HPDE6-E6E7 (cell line): ENCODE data around the gene SLC22A3.
A peak's percentile ranks its signal among the peaks of the same experiment; 100 is the strongest.
"Not testable (repeated sequence)": the region's sequence is repeated elsewhere in the genome, so short reads cannot be mapped to it uniquely, and the experiment has no call there.

ENCODE experiments used
- DNase-seq: peaks from one replicate; pipeline ENCODE4 v3.0.0; 2011; ENCODE audit warnings: missing footprints; ENCODE audit errors: extremely low spot score

The SLC22A3 gene

GRCh38 chr6:160348223-160349019 lies at the start of gene SLC22A3:
Gene SLC22A3, plus strand, starts transcription at chr6:160348378. Its CDS starts 42 bp downstream, at chr6:160348420.
- DNase-seq = peak; percentile 28

DNA sequence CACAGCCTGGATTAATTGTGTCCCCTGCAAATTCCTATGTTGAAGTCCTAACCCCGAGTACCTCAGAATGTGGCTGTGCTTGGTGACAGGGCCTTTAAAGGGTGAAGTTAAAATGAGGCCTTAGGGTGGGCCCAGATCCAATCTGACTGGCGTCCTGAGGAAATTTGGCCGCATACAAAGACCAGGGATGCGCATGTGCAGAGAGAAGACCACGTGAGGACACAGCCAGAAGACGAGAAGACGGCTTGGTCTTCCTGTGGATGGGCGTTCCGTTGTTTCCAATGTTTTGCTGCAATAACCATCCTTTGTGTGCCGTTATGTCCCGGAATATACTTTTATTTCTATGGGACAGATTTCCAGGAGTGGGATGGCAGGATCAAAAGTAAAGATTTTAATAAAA lies 48.6 kb upstream of the SLC22A3 start:
- DNase-seq = no peak

DNA sequence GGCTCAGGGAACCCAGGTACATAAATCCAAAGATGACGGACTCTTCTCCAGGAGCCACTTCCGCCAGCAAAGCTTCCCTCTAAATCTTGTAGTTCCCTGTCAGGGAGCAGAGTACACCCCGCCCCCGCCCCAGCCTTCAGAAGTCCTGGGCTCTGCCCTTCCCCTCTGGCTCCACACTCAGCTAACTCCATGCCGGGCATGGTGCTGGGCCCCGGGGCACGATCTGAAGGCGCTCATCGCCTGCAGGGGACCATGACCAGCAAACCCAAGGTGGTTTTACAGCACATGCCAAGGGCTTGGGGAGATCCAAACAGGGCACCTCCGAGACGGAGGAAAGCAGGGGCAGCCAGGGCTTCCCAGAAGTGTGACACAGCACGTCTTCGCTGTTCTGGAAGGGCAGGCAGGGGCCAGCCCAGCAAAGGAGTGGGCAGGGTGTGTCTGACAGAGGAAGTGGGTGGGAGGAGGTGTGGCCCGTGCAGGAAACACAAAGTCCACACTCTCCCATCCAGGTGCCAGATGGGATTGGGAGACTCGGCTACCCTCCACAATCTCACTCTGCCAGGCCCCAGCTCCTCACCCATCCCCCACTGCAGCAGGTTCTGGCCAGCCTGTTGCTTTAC lies 48.0 kb upstream of the SLC22A3 start:
- DNase-seq = peak; percentile 71

GRCh38 chr6:160301339-160301738 lies 46.8 kb upstream of the SLC22A3 start:
- no peak for DNase-seq

DNA sequence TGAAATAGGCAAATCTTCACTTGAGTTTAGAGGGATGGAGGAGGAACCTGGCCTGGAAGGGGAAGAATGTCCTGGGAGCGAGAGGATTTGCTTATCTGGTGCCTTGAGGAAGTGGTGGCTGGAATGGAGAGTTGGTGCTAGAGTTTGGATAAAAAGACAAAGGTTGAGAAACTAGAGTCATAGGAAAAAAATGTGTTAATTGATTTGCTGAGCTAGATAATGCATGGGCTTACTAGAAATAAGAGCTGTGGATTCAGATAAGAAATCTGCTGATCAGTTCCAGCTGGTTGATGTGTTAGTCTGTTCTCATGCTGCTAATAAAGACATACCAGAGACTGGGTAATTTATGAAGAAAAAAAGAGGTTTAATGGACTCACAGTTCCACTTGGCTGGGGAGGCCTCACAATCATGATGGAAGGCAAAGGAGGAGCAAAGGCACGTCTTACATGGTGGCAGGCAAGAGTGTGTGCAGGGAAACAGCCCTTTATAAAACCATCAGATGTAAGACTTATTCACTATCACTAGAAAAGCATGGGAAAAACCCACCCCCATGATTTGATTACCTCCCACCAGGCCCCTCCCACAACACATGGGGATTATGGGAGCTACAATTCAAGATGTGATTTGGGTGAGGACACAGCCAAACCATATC lies 45.6 kb upstream of the SLC22A3 start:
- DNase-seq = not testable (repeated sequence)

DNA sequence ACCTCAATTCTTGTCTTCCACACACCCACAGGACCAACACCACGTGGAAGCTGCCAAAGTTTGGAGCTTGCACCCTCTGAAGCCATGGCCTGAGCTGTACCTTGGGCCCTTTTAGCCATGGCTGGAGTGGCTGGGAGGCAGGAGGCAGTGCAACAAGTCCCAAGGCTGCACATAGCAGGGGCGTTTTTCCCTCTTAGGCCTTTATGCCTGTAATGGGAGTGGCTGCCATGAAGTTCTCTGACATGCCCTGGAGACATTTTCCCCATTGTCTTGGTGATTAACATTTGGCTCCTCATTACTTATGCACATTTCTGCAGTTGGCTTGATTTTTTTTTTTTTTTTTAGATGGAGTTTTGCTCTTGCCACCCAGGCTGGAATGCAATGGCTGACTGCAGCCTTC lies 44.4 kb upstream of the SLC22A3 start:
- DNase-seq = no peak

DNA sequence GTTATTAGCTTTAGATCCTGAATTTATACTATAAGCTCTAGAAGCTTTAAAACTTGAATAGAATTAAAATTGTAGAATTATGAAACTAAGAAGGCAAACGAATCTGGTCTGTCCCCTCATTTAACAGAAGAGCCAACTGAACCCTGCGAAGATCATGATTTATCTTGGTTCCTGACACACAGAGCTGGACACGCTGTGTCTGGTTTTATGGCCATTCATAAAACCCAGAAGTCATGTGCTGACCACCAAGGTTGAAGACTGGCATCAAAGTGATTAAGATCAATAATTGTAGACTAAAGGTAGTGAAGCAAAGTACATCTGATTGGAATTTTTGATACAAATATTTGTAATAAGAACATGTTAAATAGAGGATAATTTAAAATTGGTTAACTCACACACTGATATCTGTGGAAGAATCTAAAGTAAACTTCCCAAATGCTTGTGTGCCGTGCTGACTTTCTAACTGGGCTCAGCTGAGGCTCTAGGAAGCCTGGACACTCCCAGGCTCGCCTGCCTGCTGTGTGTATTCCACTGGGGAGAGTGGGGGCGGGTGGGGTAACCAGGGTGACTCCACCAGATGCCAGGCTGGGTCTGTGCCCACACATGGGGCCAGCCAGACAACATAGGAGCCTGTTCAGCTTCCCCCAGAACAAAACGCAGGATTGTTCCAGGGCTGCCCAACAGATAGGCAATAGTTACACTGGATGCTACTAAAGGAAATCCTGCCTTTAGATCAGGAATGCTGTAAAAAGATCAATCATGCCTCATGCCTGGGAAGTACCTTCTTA lies 42.1 kb upstream of the SLC22A3 start:
- DNase-seq = no peak

DNA sequence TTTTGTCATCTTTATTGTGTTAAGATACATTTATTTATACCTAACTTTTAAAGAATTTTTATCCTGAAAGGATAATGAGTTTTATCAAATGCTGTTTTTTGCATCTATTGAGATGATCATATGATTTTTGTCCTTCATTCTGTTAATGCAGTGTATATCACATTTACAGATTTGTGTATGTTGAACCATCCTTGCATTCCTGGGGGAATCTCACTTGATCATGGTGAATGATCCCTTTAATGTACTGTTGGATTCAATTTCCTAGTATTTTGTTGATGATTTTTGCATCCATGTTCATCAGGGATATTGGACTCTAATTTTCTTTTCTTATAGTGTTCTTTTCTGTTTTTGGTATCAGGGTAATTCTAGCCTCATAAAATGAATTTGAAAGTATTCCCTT lies 38.5 kb upstream of the SLC22A3 start:
- no peak for DNase-seq

DNA sequence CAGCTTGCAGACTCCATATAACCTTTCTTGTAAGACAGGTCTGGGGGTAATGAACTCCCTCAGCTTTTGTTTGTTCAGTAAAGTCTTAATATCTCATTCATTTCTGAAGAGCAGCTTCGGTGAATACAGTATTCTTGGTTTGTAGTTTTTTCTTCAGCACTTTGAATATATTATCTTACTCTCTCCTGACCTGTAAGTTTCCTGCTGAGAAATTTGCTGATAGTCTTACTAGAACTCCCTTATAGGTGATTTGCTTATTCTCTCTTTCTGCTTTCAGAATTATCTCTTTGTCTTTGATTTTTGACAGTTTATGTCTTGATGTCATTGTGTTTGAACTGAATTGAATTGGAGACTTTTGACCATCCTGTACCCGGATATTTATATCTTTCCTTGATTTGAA lies 35.3 kb upstream of the SLC22A3 start:
- no peak for DNase-seq

- DNase-seq = peak; percentile 31
These were observed 32.9 kb upstream of the SLC22A3 start for GRCh38 chr6:160315310-160315709.

DNA sequence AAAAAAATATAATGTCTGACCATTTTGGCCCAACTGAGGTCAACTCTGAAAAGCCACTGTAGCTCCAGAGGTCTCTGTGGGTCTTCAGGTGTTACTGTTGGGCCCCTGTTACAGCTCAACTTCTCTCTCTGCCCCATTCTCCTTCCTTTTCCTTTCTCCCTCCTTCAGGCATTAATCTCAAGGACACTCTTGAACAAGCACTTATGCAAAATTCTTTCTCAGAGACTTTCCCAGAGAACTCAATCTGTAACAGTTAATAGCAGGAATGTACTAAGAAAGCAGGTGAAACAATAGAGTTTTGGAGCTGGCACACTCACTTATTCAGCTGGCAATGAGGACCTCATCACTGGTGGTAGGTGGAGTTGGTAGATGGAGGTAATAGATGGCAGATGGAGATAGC lies 31.9 kb upstream of the SLC22A3 start:
- DNase-seq = no peak

- no peak for DNase-seq
These were observed 28.9 kb upstream of the SLC22A3 start for GRCh38 chr6:160319246-160319645.

- no peak for DNase-seq
These were observed 26.3 kb upstream of the SLC22A3 start for GRCh38 chr6:160321729-160322505.

DNA sequence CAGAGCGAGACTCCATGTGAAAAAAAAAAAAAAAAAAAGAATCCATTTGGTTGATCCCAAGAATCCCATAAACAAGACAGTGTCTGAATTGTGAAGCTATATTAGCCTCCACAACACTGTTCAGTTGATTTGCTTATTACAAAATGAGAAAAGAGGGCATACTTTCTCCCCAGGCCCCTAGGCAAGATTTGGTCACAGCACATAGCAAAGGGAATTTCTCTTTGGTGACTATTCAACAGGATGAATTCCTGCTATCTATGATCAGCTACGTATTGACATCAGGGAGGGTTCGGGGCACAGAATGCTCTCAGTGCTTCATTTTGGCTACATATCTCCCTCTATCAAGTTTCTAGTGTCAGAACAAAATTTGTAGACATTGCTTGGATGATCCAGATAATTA lies 20.2 kb upstream of the SLC22A3 start:
- DNase-seq = no peak

DNA sequence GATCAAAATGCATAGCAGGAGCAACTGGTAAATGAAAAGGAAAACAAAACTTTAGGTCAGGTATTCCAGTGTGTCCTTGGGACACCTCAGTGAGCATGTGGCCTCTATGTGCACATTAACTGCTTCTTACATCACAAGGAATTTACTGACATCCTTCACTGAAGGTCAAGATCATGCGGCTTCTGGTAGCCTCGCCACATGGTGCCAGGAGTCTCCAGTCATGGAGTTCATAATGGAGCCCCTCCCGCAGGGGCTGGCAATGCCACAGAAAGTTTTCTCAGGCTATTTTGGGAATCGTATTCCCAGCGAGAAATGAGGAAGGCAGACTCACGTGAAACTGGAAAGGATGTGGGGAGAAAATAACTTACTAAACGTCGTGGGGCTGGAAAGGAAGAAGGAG lies 19.7 kb upstream of the SLC22A3 start:
- DNase-seq = no peak

DNA sequence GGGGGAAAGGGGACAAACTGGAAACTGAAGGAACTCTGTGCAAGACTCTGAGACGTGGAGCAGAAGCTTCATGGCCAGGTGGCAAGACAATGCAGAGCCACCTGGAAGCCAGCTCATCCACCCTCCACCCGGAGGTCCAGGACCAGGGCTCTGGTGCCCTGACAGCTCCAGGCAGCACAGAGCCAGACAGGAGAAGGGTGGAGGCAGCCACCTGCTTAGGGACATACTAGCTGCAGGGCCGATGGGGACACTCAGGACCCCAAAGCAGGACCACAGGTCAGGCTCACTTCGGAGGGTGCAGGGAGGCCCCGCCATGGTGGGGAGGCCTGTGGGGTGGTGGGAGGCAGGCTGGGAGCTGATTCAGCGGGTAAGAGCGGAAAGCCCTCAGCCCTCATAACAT lies 19.0 kb upstream of the SLC22A3 start:
- no peak for DNase-seq

- no peak for DNase-seq
These were observed 17.6 kb upstream of the SLC22A3 start for GRCh38 chr6:160330619-160331018.

GRCh38 chr6:160331204-160331603 lies 17.0 kb upstream of the SLC22A3 start:
- DNase-seq = no peak

- no peak for DNase-seq
These were observed 16.4 kb upstream of the SLC22A3 start for GRCh38 chr6:160331753-160332152.

DNA sequence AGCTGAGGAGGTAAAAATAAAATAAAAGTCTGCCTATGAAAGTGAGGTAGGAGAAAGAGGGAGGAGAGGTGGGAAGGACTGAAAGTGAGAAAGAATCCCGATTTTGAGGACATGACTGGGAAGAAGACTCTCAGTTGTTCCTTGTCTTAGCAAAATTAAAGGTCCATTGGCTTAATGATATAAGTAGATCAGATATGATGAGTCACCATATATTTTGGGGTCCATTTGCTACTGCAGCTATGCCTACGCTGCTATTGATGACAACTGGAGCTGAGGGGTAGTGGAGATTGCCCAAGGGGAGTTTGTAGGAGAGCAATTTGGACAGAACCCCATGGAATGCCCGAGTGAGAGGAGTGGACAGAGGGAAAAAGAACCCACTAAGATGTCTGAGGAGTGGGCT lies 15.1 kb upstream of the SLC22A3 start:
- no peak for DNase-seq

DNA sequence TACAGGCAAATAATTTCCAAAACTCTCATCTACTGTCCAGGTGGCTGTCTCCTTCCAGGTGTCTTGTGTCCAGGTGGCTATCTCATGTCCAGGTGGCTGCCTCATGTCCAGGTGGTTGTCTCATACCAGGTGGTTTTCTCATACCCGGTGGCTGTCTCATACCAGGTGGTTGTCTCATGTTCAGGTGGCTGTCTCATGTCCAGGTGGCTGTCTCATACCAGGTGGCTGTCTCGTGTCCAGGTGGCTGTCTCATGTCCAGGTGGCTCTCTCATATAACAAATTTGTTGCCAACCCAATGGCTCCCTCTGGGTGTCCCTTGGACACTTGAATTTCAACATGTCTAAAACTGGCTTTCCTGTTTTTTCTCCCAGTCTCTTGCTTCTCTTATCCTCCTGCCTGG lies 14.3 kb upstream of the SLC22A3 start:
- no peak for DNase-seq
